A549 (cell line): ENCODE results near the gene TMEM18.

ENCODE experiments used
- ESRRA ChIP-seq: fragments of 150-350 bp; IDR thresholded peaks from 2 replicates; pipeline ENCODE4 v1.6.1; 2014; ENCODE audit warnings: mild to moderate bottlenecking, low read length, borderline replicate concordance
- FOSL2 ChIP-seq, 2 experiments: fragments of 450-650 bp in 1 of 2; fragments of >200 bp in 1 of 2; sonication (Bioruptor Twin) in 1 of 2; formaldehyde crosslinking; IDR thresholded peaks; 2 replicates each; pipeline versions ENCODE4 v1.5.0 to v1.6.1; 2016 to 2020; ENCODE audit warnings: mild to moderate bottlenecking in 1 of 2, moderate library complexity in 1 of 2
- HDAC2 ChIP-seq: fragments of 200-600 bp; sonication (generic); IDR thresholded peaks from 2 replicates; pipeline ENCODE4 v1.6.1; 2016
- HOXA7 ChIP-seq: fragments of 250-450 bp; sonication (Bioruptor Pico); IDR thresholded peaks from 2 replicates; pipeline ENCODE4 v1.5.0; 2020; ENCODE audit warnings: mild to moderate bottlenecking, moderate library complexity
- MAFK ChIP-seq: fragments of 450-650 bp; IDR thresholded peaks from 2 replicates; pipeline ENCODE4 v1.6.1; 2014; ENCODE audit not compliant: partially characterized antibody
- MAZ ChIP-seq: fragments of 150-350 bp; IDR thresholded peaks from 2 replicates; pipeline ENCODE4 v1.6.1; 2014; ENCODE audit warnings: antibody characterized with exemption, low read depth, low read length, borderline replicate concordance
- NR3C1 ChIP-seq: fragments of >200 bp; sonication (Bioruptor Twin); formaldehyde crosslinking; IDR thresholded peaks from 3 replicates; pipeline ENCODE4 v1.6.1; 2017
- POLR2A ChIP-seq: IDR thresholded peaks from 2 replicates; pipeline ENCODE4 v1.6.1; 2012; ENCODE audit warnings: mild to moderate bottlenecking, low read length
- TF ChIP-seq, protein P1 (sequence below): fragments of >200 bp; sonication (Bioruptor Twin); formaldehyde crosslinking; IDR thresholded peaks from 3 replicates; pipeline ENCODE4 v1.5.1; 2016

DNA sequence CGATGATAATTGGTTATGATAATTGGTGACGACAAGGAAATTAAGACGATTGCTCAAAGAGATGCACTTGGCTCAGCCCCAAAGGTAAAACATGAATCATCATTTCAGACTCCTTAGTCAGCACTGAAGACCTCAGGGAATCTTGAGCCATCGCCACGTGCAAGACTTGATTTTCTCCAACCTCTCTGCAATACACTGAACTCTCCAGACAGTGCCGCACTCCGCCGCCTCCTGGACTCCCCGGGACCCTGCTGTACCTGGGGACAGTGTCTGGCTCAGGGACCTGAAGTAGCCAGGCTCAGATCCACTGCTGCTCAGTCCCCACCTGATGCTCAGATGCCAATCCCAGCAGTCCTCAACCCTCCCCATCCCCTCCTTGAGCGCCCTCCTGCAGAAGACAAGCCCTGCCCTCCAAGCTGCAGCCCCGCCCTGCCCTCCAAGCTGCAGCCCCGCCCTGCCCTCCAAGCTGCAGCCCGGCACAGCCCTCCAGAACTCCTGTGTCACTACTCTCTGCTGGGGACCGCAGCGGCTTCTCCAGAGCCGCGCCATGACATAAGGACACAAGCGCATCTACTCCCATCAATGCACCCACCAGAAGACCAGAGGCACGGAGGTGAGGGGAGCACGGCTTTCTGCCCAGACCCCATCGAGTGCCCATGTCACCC, 1.1 kb downstream of the TMEM18 start:
- peak; percentile 94 for TF ChIP-seq MAFK
- no peak for TF ChIP-seq POLR2A
- TF ChIP-seq, protein P1, sequence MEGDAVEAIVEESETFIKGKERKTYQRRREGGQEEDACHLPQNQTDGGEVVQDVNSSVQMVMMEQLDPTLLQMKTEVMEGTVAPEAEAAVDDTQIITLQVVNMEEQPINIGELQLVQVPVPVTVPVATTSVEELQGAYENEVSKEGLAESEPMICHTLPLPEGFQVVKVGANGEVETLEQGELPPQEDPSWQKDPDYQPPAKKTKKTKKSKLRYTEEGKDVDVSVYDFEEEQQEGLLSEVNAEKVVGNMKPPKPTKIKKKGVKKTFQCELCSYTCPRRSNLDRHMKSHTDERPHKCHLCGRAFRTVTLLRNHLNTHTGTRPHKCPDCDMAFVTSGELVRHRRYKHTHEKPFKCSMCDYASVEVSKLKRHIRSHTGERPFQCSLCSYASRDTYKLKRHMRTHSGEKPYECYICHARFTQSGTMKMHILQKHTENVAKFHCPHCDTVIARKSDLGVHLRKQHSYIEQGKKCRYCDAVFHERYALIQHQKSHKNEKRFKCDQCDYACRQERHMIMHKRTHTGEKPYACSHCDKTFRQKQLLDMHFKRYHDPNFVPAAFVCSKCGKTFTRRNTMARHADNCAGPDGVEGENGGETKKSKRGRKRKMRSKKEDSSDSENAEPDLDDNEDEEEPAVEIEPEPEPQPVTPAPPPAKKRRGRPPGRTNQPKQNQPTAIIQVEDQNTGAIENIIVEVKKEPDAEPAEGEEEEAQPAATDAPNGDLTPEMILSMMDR: no peak
- no peak for TF ChIP-seq ESRRA
- TF ChIP-seq NR3C1: no peak
- no peak for TF ChIP-seq MAZ
- TF ChIP-seq HOXA7 (CRISPR knock-in tag): no peak
- 0 out of 2 replicates have a peak, but pooled peaks have one; percentile 22 for TF ChIP-seq FOSL2 (IDR thresholded peaks at IDR 0.05)
- peak; percentile 85 for TF ChIP-seq FOSL2 (CRISPR knock-in tag; IDR thresholded peaks at IDR 0.05)
- TF ChIP-seq HDAC2: no peak
